Measurements from ENCODE around the gene ZFHX2. TPM values are rescaled to one million over a fixed set of nuclear protein-coding genes. Genes with fewer than 3 reads are reported as not detected.

The ZFHX2 gene
- total RNA-seq, 5 donors from 2014 or later (not counting 1 experiment from before 2014, with no cell fraction given): 0.15 to 1.3 (median 0.44) TPM

GRCh38 chr14:23547924-23548323 is 3.6 kb downstream of the ZFHX2 start:
- Histone ChIP-seq H3K9me3 (no peaks in the 10 kb centered on the region), H3K36me3 (ENCODE audit: control insufficient read depth in 2 of 2, extremely low read depth in 1 of 2, insufficient read depth in 1 of 2, low read length in 1 of 2) (no peaks in the 10 kb centered on the region), H3K27me3 (replicated peaks in 1 of 2; ENCODE audit: control insufficient read depth in 2 of 2, extremely low read depth in 1 of 2, insufficient read depth in 2 of 2, low read length in 1 of 2) (peaks cover 0 to 19% of the 10 kb centered on the region in 2 experiments), H3K4me1 (ENCODE audit: control insufficient read depth in 1 of 2, extremely low read depth in 1 of 2, insufficient read depth in 2 of 2, low read length in 2 of 2) (peaks cover 0 to 16% of the 10 kb centered on the region in 2 experiments), H3K4me3 (ENCODE audit: control insufficient read depth in 1 of 2, extremely low read depth in 1 of 2, low read length in 1 of 2) (no peak overlapping the region), H3K27ac (ENCODE audit: low read length) (no peak overlapping the region)
- Mint-ChIP-seq H3K36me3 (no peaks in the 10 kb centered on the region), H3K4me3 (no peak overlapping the region), H3K27me3 (no peaks in the 10 kb centered on the region), H3K9me3 (no peaks in the 10 kb centered on the region), H3K27ac (no peak overlapping the region), H3K4me1 (peaks cover 6 to 8% (median 6%) of the 10 kb centered on the region in 3 donors)
- ChIA-PET CTCF (no interaction called here), POLR2A (no interaction called here)
- ATAC-seq (replicated peaks in 1 of 4): no peak
- DNase-seq: no peak
- WGBS (ENCODE audit: insufficient coverage): 86% methylated on average over 2 of the region's 2 CpGs

DNA sequence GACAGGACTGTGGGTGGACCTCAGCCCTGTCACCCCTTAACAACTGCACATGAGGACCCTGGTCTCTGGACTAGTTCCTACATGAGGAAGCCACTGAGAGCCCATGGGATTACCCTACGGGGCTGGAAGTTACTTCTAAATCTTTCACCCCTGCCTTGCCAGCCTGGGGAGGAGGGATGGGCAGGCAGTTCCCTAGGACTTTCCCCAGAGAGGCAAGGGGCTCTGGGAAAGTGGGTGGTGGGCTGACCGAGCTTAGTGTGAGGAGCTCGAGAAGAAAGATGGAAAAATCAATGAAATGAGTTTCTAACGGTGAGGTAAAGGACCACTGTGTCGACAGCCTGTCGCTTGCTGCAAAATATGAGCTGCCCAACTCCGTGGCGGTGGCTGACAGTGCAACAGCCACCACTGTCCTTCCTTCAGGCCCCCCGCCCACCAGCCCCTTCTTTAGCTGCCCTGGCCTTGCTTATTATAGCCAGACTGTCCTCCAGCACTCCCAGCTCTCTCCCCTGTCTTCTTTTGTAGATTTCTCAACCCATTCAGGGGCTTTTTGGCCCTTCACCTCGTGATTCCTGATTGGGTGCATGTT is 5.0 kb downstream of the ZFHX2 start:
- no peaks in the 10 kb centered on the region for H3K36me3 ChIP-seq (ENCODE audit: control insufficient read depth in 2 of 2, extremely low read depth in 1 of 2, insufficient read depth in 1 of 2, low read length in 1 of 2)
- H3K4me3 ChIP-seq (ENCODE audit: control insufficient read depth in 1 of 2, extremely low read depth in 1 of 2, low read length in 1 of 2): no peak overlapping the region
- DNase-seq (no peak), ATAC-seq (replicated peaks in 1 of 4) (no peak)
- 84% methylated on average over 5 of the region's 10 CpGs for WGBS (ENCODE audit: insufficient coverage)
- H3K27me3 ChIP-seq (replicated peaks in 1 of 2; ENCODE audit: control insufficient read depth in 2 of 2, extremely low read depth in 1 of 2, insufficient read depth in 2 of 2, low read length in 1 of 2): peaks cover 0 to 19% of the 10 kb centered on the region in 2 experiments
- no peak overlapping the region for H3K27ac ChIP-seq (ENCODE audit: low read length)
- Mint-ChIP-seq H3K4me1 (peaks cover 0 to 2% (median 2%) of the 10 kb centered on the region in 3 donors), H3K27me3 (no peaks in the 10 kb centered on the region), H3K9me3 (no peaks in the 10 kb centered on the region), H3K36me3 (no peaks in the 10 kb centered on the region), H3K27ac (no peak overlapping the region), H3K4me3 (no peak overlapping the region)
- CTCF ChIA-PET: no interaction called here
- POLR2A ChIA-PET: no interaction called here
- peaks cover 0 to 11% of the 10 kb centered on the region in 2 experiments for H3K4me1 ChIP-seq (ENCODE audit: control insufficient read depth in 1 of 2, extremely low read depth in 1 of 2, insufficient read depth in 2 of 2, low read length in 2 of 2)
- H3K9me3 ChIP-seq: no peaks in the 10 kb centered on the region

- H3K4me3 ChIP-seq (ENCODE audit: control insufficient read depth in 1 of 2, extremely low read depth in 1 of 2, low read length in 1 of 2): no peak overlapping the region
- ChIA-PET POLR2A (no interaction called here), CTCF (interaction anchor here in 1 of 2 donors (0.6 kb wide), 1 partner anchor 55 kb away, joined by 3 read pairs; no protein-coding TSS in a partner anchor)
- no peaks in the 10 kb centered on the region for H3K36me3 ChIP-seq (ENCODE audit: control insufficient read depth in 2 of 2, extremely low read depth in 1 of 2, insufficient read depth in 1 of 2, low read length in 1 of 2)
- no peak overlapping the region for H3K27ac ChIP-seq (ENCODE audit: low read length)
- DNase-seq: no peak
- H3K27me3 Mint-ChIP-seq: no peaks in the 10 kb centered on the region
- no peak overlapping the region for H3K4me3 Mint-ChIP-seq
- H3K27me3 ChIP-seq (replicated peaks in 1 of 2; ENCODE audit: control insufficient read depth in 2 of 2, extremely low read depth in 1 of 2, insufficient read depth in 2 of 2, low read length in 1 of 2): peaks cover 0 to 12% of the 10 kb centered on the region in 2 experiments
- H3K4me1 ChIP-seq (ENCODE audit: control insufficient read depth in 1 of 2, extremely low read depth in 1 of 2, insufficient read depth in 2 of 2, low read length in 2 of 2): peaks cover 0 to 6% of the 10 kb centered on the region in 2 experiments
- H3K4me1 Mint-ChIP-seq: peaks cover 0 to under 1% (median 0%) of the 10 kb centered on the region in 3 donors
- no peaks in the 10 kb centered on the region for H3K9me3 Mint-ChIP-seq
- H3K9me3 ChIP-seq: no peaks in the 10 kb centered on the region
- no peak overlapping the region for H3K27ac Mint-ChIP-seq
- WGBS (ENCODE audit: insufficient coverage): 100% methylated on average over 1 of the region's 4 CpGs
- H3K36me3 Mint-ChIP-seq: no peaks in the 10 kb centered on the region
- ATAC-seq (replicated peaks in 1 of 4): no peak
Observed at GRCh38 chr14:23545740-23546365, 5.7 kb downstream of the ZFHX2 start.

GRCh38 chr14:23544511-23545447 is 6.8 kb downstream of the ZFHX2 start:
- Histone ChIP-seq H3K27me3 (replicated peaks in 1 of 2; ENCODE audit: control insufficient read depth in 2 of 2, extremely low read depth in 1 of 2, insufficient read depth in 2 of 2, low read length in 1 of 2) (peaks cover 0 to 2% of the 10 kb centered on the region in 2 experiments), H3K36me3 (ENCODE audit: control insufficient read depth in 2 of 2, extremely low read depth in 1 of 2, insufficient read depth in 1 of 2, low read length in 1 of 2) (no peaks in the 10 kb centered on the region), H3K4me1 (ENCODE audit: control insufficient read depth in 1 of 2, extremely low read depth in 1 of 2, insufficient read depth in 2 of 2, low read length in 2 of 2) (no peaks in the 10 kb centered on the region), H3K9me3 (no peaks in the 10 kb centered on the region), H3K27ac (ENCODE audit: low read length) (no peak overlapping the region), H3K4me3 (ENCODE audit: control insufficient read depth in 1 of 2, extremely low read depth in 1 of 2, low read length in 1 of 2) (no peak overlapping the region)
- Mint-ChIP-seq H3K9me3 (no peaks in the 10 kb centered on the region), H3K27me3 (peaks cover 0 to 2% of the 10 kb centered on the region in 2 donors), H3K36me3 (no peaks in the 10 kb centered on the region), H3K4me1 (no peaks in the 10 kb centered on the region), H3K4me3 (no peak overlapping the region), H3K27ac (no peak overlapping the region)
- POLR2A ChIA-PET: no interaction called here
- 80% methylated on average over 22 of the region's 25 CpGs for WGBS (ENCODE audit: insufficient coverage)
- CTCF ChIA-PET: interaction anchor here in 1 of 2 donors (0.6 kb wide), 1 partner anchor 54 kb away, joined by 3 read pairs; no protein-coding TSS in a partner anchor
- DNase-seq (no peak), ATAC-seq (replicated peaks in 1 of 4) (no peak)

DNA sequence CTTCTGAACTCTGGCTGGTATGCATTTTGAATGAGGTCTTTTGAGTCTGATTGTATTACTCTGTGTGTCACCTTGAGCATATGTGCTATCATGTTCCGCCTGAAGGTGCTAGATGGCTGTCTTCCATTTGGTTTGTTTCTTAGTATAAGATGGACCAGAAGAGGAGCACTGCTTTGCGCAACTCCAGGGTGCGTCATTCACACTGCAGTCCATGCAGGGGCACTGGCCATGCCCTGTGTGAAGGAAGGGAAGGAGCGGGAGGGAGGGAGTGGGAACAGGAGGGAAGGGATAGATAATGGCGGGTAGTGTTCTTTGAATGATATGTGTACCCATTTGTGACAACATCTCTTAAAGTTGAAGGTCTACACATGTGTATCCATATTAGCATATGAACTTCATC is 8.2 kb downstream of the ZFHX2 start:
- Histone ChIP-seq H3K36me3 (ENCODE audit: control insufficient read depth in 2 of 2, extremely low read depth in 1 of 2, insufficient read depth in 1 of 2, low read length in 1 of 2) (no peaks in the 10 kb centered on the region), H3K4me1 (ENCODE audit: control insufficient read depth in 1 of 2, extremely low read depth in 1 of 2, insufficient read depth in 2 of 2, low read length in 2 of 2) (peaks cover 0 to 3% of the 10 kb centered on the region in 2 experiments), H3K9me3 (no peaks in the 10 kb centered on the region), H3K27me3 (replicated peaks in 1 of 2; ENCODE audit: control insufficient read depth in 2 of 2, extremely low read depth in 1 of 2, insufficient read depth in 2 of 2, low read length in 1 of 2) (peaks cover 0 to 9% of the 10 kb centered on the region in 2 experiments), H3K4me3 (ENCODE audit: control insufficient read depth in 1 of 2, extremely low read depth in 1 of 2, low read length in 1 of 2) (no peak overlapping the region), H3K27ac (ENCODE audit: low read length) (no peak overlapping the region)
- ChIA-PET CTCF (no interaction called here), POLR2A (no interaction called here)
- Mint-ChIP-seq H3K4me1 (no peaks in the 10 kb centered on the region), H3K4me3 (no peak overlapping the region), H3K36me3 (no peaks in the 10 kb centered on the region), H3K27me3 (peaks cover 0 to 6% of the 10 kb centered on the region in 2 donors), H3K9me3 (no peaks in the 10 kb centered on the region), H3K27ac (no peak overlapping the region)
- no peak for DNase-seq
- no peak for ATAC-seq (replicated peaks in 1 of 4)
- WGBS (ENCODE audit: insufficient coverage): 94% methylated on average over 3 of the region's 5 CpGs

DNA sequence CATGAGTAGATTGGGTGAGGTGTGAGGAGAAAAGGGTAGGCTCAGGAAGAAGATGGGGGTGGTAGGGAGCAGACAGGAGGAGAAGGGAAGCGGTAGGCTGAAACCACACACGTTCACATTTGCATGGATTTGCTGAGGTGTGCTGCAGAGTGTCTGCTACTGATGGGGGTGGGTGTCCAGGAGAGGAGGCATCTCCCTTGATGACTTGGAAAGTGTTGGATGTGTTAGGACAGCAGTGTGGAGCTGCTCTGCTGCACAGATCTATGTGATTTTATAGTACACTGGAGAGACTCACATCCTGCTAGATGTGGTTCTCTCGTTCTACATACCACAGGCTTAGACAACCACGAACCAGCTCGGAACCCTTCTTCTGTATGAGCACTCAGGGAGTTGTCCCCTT is 9.3 kb downstream of the ZFHX2 start:
- H3K4me3 Mint-ChIP-seq: no peak overlapping the region
- no peaks in the 10 kb centered on the region for H3K9me3 Mint-ChIP-seq
- no peaks in the 10 kb centered on the region for H3K4me1 Mint-ChIP-seq
- peaks cover 0 to 9% of the 10 kb centered on the region in 2 experiments for H3K27me3 ChIP-seq (replicated peaks in 1 of 2; ENCODE audit: control insufficient read depth in 2 of 2, extremely low read depth in 1 of 2, insufficient read depth in 2 of 2, low read length in 1 of 2)
- CTCF ChIA-PET: interaction anchor here (0.6 to 1.3 kb wide), 4 partner anchors 9 to 367 kb away, joined by 3 to 10 read pairs (median 4); no protein-coding TSS in a partner anchor
- H3K4me3 ChIP-seq (ENCODE audit: control insufficient read depth in 1 of 2, extremely low read depth in 1 of 2, low read length in 1 of 2): no peak overlapping the region
- no peaks in the 10 kb centered on the region for H3K36me3 ChIP-seq (ENCODE audit: control insufficient read depth in 2 of 2, extremely low read depth in 1 of 2, insufficient read depth in 1 of 2, low read length in 1 of 2)
- no peaks in the 10 kb centered on the region for H3K9me3 ChIP-seq
- DNase-seq: no peak
- H3K27ac Mint-ChIP-seq: no peak overlapping the region
- 61% methylated on average over 3 of the region's 5 CpGs for WGBS (ENCODE audit: insufficient coverage)
- H3K36me3 Mint-ChIP-seq: no peaks in the 10 kb centered on the region
- POLR2A ChIA-PET: no interaction called here
- H3K4me1 ChIP-seq (ENCODE audit: control insufficient read depth in 1 of 2, extremely low read depth in 1 of 2, insufficient read depth in 2 of 2, low read length in 2 of 2): peaks cover 0 to 3% of the 10 kb centered on the region in 2 experiments
- H3K27me3 Mint-ChIP-seq: peaks cover 0 to 6% of the 10 kb centered on the region in 2 donors
- ATAC-seq (replicated peaks in 1 of 4): no peak
- H3K27ac ChIP-seq (ENCODE audit: low read length): no peak overlapping the region
